Stomach smooth muscle (tissue), 2 donors: Measurements from ENCODE around the gene DSCAML1.

Experiments
- H3K27ac ChIP-seq: one replicate; pipeline ENCODE4 v1.7.0; 2013; ENCODE audit warnings: mild to moderate bottlenecking, low read length, inconsistent platforms
- H3K27me3 ChIP-seq, 2 donors: one replicate each; pipeline ENCODE4 v1.7.0; 2013; ENCODE audit warnings: low read length in 2 of 2; ENCODE audit not compliant: insufficient read depth in 2 of 2, control insufficient read depth in 1 of 2
- H3K36me3 ChIP-seq, 2 donors: one replicate each; pipeline ENCODE4 v1.7.0; 2013; ENCODE audit warnings: low read length in 2 of 2; ENCODE audit not compliant: control insufficient read depth in 2 of 2, insufficient read depth in 2 of 2
- H3K4me1 ChIP-seq: one replicate; pipeline ENCODE4 v1.7.0; 2013; ENCODE audit warnings: low read length; ENCODE audit not compliant: control insufficient read depth, insufficient read depth
- H3K4me3 ChIP-seq, 2 donors: one replicate each; pipeline ENCODE4 v1.7.0; 2013; ENCODE audit warnings: low read length in 2 of 2
- H3K9ac ChIP-seq, 2 donors: one replicate each; pipeline ENCODE4 v1.7.0; 2013; ENCODE audit warnings: low read length in 2 of 2, mild to moderate bottlenecking in 1 of 2
- H3K9me3 ChIP-seq, 2 donors: one replicate each; pipeline ENCODE4 v1.7.0; 2013; ENCODE audit warnings: low read length in 2 of 2; ENCODE audit not compliant: control insufficient read depth in 2 of 2
- donor health status: healthy.
- donor health status: Pancreatic carcinoma.

The DSCAML1 gene

DNA sequence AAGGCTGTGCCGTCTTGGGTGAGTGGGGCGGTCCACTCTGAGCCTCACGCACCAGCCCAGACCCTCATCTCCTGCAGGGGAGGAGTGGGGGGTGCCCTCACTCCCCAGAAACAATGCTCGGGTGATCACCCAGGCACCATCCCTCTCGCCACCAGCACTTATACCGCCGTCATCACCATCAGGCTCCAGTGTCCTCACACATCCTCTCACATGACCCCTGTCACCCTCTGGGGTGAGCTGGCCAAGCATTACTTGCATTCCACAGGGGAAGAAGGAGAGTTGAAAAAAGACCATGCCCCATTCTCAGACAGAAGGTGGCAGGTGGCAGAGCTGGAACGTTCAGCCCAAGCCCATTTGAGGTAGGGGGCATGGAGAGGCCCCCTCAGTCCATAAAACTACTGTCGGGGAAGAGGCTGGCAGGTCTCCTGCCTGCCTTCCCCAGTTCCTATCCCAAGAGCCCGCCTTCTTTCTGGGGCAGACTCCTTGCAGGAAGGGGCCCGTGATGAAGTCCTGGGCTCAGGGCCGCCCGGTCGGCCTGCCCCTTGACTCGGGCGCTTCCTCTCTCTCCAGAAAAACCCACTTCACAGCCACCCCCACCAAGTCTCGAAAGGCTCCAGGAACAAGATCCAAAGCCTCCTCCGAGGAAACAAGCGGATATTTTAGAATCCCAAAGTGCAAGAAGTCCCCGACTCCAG, 153.3 kb downstream of the DSCAML1 start:
- H3K36me3 ChIP-seq, result no peaks in the 10 kb centered on the region
- H3K9me3 ChIP-seq, result no peaks in the 10 kb centered on the region
- H3K4me3 ChIP-seq, result no peak overlapping the region
- no peak overlapping the region for H3K9ac ChIP-seq
- no peaks in the 10 kb centered on the region for H3K4me1 ChIP-seq
- H3K27ac ChIP-seq, result no peak overlapping the region
- H3K27me3 ChIP-seq, result no peaks in the 10 kb centered on the region

- no peaks in the 10 kb centered on the region for H3K4me1 ChIP-seq
- no peaks in the 10 kb centered on the region for H3K36me3 ChIP-seq
- H3K27me3 ChIP-seq, result no peaks in the 10 kb centered on the region
- no peaks in the 10 kb centered on the region for H3K9me3 ChIP-seq
- no peak overlapping the region for H3K27ac ChIP-seq
- H3K4me3 ChIP-seq, result no peak overlapping the region
- no peak overlapping the region for H3K9ac ChIP-seq
Observed at GRCh38 chr11:117642835-117643234, 154.2 kb downstream of the DSCAML1 start.

GRCh38 chr11:117642396-117642795, 154.6 kb downstream of the DSCAML1 start:
- H3K4me3 ChIP-seq, result no peak overlapping the region
- H3K27me3 ChIP-seq, result no peaks in the 10 kb centered on the region
- H3K27ac ChIP-seq, result no peak overlapping the region
- H3K9me3 ChIP-seq, result no peaks in the 10 kb centered on the region
- H3K9ac ChIP-seq, result no peak overlapping the region
- H3K36me3 ChIP-seq, result no peaks in the 10 kb centered on the region
- no peaks in the 10 kb centered on the region for H3K4me1 ChIP-seq

- Histone ChIP-seq H3K4me3 (no peak overlapping the region), H3K36me3 (no peaks in the 10 kb centered on the region), H3K27ac (no peak overlapping the region), H3K9me3 (no peaks in the 10 kb centered on the region), H3K9ac (no peak overlapping the region), H3K27me3 (no peaks in the 10 kb centered on the region), H3K4me1 (no peaks in the 10 kb centered on the region)
Observed at GRCh38 chr11:117641008-117641915, 155.8 kb downstream of the DSCAML1 start.

DNA sequence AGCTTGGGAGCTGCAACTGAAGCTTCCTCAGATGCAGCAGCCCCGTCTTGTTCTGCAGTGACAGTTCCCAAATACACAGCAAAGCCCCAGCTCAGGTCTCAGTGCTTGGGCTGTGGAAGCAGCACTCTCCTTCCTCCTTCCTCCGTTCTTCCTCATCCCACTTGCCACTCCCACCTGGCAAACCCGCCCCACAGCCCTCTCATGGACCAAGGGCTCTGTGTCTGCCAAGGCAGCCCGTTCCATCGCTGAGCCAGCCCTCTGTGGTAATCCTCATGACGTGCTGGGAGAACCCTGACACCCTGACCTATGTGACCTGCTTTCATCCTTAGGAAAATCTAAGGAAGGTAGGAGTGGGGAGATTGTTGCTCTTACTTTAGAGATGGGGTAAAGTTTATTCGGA, 157.0 kb downstream of the DSCAML1 start:
- no peak overlapping the region for H3K9ac ChIP-seq
- H3K4me3 ChIP-seq, result no peak overlapping the region
- H3K9me3 ChIP-seq, result no peaks in the 10 kb centered on the region
- H3K4me1 ChIP-seq, result no peaks in the 10 kb centered on the region
- H3K27ac ChIP-seq, result no peak overlapping the region
- no peaks in the 10 kb centered on the region for H3K27me3 ChIP-seq
- no peaks in the 10 kb centered on the region for H3K36me3 ChIP-seq

DNA sequence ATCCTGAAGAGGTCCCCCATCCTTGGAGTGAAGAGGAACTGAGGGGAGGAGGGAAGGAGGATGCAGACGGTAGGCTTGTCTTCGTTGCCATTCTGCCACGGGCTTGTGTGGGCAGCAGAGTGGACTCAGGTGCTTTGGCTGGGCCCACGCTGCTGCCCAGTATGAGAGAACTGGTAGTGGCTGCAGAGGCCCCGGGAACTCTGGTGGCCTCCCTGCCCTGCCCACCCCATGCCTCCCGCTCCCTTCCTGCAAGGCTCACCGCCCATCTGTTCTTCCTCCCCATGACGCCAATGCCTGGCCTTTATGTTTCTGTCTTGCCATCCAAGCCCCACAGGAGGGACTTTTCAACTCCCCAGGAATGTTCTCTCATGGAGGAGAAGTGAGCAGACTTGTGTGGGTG, 157.4 kb downstream of the DSCAML1 start:
- H3K9me3 ChIP-seq, result no peaks in the 10 kb centered on the region
- H3K36me3 ChIP-seq, result no peaks in the 10 kb centered on the region
- H3K4me3 ChIP-seq, result no peak overlapping the region
- H3K9ac ChIP-seq, result no peak overlapping the region
- no peaks in the 10 kb centered on the region for H3K27me3 ChIP-seq
- no peaks in the 10 kb centered on the region for H3K4me1 ChIP-seq
- H3K27ac ChIP-seq, result no peak overlapping the region

GRCh38 chr11:117638911-117639543, 158.0 kb downstream of the DSCAML1 start:
- no peak overlapping the region for H3K9ac ChIP-seq
- H3K27me3 ChIP-seq, result no peaks in the 10 kb centered on the region
- H3K4me3 ChIP-seq, result no peak overlapping the region
- no peaks in the 10 kb centered on the region for H3K4me1 ChIP-seq
- H3K9me3 ChIP-seq, result no peaks in the 10 kb centered on the region
- no peaks in the 10 kb centered on the region for H3K36me3 ChIP-seq
- no peak overlapping the region for H3K27ac ChIP-seq

- Histone ChIP-seq H3K27ac (no peak overlapping the region), H3K9ac (no peak overlapping the region)
Observed at GRCh38 chr11:117634756-117635603, 162.0 kb downstream of the DSCAML1 start.

DNA sequence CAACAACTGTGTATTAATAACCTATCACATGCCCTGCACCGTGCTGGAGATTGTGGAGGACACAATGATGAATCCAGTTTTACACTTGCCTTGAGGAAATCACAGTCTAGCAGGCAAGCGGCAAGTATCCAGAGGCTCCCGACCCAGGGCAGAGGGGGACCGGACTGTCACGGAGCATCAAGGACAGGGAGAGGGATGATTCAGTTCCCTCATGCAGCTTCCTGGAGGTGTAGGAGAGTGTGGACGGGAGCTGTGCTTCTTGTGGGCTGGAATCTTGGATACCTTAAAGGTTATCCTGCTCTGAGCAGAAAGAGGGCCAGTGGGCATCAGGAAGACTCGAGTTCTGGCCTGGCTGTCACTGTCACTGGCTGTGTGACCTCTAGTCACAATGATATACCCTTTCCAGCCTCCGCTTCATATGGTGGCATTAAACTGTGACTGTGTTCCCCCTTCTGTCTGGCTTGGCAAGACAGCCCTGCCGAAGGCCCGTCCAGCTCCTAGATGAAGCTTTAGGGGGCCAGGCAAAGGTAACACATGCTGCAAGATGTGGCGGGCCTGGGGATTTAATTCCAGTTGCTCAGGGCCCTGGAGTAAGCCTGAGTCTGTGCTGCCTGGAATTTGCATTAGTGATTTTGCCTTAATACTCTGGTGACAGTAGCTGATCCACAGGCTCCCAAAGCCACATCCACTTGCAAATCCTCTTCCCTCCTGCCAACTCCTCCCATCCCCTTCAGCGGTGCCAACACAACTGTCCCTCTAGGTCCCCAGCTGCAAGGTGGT, 162.8 kb downstream of the DSCAML1 start:
- no peak overlapping the region for H3K4me3 ChIP-seq
- H3K36me3 ChIP-seq, result no peaks in the 10 kb centered on the region
- H3K9ac ChIP-seq, result no peak overlapping the region
- H3K9me3 ChIP-seq, result no peaks in the 10 kb centered on the region
- no peaks in the 10 kb centered on the region for H3K4me1 ChIP-seq
- no peak overlapping the region for H3K27ac ChIP-seq
- H3K27me3 ChIP-seq, result no peaks in the 10 kb centered on the region

More at GRCh38 chr11:117634756-117635603, 162.0 kb downstream of the DSCAML1 start:
- H3K4me1 ChIP-seq, result no peaks in the 10 kb centered on the region
- H3K27me3 ChIP-seq, result no peaks in the 10 kb centered on the region
- H3K9me3 ChIP-seq, result no peaks in the 10 kb centered on the region
- H3K4me3 ChIP-seq, result no peak overlapping the region
- H3K36me3 ChIP-seq, result no peaks in the 10 kb centered on the region
